ENCODE measurements around the gene MAPKAPK2.

Gene MAPKAPK2

DNA sequence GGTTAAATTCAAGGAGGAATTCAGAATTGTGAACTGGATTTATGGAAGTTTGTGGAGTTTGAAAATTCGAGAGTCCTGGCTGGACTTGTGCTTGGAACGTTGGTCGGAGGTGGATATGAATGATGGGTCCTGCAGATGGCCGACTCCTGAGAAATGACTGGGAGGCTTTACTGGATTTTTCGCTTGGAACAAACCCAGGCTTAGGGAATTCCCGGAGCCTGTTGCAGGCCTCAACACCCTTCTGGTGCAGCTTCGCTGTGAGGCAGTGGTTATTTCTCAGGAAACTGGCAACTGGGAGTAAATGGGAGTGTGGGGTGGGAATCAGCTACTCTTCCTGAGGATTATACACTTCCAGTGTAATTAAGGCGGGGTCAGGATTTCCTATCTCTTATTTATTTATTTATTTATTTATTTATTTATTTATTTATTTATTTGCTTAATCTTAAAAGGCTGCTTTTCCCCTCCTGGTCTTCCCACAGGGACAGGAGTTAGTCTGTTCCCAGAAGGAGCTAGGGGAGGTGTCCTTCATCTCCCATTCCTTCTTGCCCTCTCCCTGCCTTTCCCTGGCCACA is 21.1 kb downstream of the MAPKAPK2 start:
- DNase-seq: no peak

DNA sequence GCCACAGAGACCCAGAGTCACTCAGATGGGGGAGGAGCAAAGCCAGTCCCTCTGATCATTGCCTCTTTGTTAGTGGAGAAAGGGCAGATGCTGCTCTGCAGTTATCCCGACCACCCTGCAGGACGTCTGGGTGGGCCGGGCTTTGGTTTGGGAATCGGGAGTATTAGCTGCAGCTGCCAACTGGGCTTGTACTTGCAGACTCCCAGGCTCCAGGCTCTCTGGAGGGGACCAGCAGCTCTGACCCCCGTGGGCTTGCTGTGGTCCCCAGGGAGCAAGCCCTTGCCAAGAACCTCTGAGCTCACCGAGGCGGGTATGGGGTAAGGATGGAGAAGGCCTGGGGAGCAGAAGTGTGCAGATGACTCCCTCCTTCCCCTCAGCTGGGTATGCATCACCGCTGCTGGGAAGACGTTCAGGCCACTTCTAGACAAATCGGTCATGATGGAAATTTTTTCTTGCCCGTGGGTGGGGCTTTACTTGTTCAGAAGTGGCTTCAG is 21.6 kb downstream of the MAPKAPK2 start:
- DNase-seq: peak; percentile 85

DNA sequence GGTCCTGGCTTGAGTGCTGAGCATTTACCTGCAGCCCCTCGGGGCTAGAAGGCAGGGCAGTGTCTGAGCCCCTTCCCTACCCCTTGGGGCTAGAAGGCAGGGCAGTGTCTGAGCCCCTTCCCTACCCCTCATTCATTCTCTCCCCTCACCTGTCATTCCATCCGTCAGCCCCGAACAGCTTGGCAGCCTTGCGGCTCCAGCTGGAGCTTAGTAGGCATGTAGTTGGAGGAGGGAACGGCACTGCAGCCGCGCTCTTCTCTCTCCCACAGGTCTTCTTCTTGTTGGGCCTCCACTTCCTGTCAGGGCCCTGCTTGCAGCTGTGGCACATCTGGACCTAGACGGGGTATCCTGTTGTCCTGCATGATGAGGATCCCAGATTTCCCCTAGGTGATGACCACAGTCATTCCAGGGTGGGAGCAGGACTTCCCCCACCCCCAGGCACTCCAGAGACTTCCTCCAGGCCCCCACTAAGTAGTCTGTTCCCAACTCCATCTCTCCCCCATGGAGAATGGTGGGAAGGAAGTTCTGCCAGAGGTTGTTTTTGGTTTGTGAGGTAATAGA is 22.2 kb downstream of the MAPKAPK2 start:
- DNase-seq: peak; percentile 17

DNA sequence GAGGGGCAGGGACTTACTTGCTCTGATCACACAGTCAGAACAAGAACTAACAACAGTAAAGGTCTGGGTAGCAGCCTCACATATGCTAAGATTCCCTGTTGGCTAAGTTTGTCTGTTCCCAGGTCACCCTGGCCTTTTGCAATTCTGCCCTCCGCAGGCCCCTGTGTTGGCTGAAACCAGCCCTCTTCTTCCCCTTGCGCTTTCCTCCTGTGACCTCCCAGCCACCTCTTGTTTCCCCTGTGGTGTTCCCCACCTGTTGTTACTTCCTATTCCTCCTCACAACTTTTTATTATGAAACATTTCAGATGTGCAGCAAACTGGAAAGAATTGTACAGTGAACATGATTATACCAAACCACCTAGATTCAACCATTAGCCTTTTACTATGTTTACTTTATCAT is 23.4 kb downstream of the MAPKAPK2 start:
- DNase-seq: peak; percentile 35

DNA sequence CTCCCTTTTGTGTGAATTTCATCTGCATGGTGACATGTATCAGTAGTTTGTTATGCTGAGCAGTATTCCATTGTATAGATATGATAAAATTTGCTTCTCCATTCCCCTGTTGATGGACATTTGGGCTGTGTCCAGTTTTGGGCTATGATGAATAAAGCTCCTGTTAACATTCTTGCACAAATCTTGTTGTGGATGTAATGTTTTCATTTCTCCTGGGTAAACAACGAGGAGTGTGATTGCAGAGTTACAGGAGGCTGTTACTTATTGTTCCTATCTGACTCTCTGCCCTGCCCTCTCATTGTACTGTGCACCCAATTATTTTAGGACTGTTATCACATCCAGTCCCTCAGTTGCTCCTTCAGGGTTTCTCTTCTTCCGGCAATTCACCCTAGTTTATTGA is 24.2 kb downstream of the MAPKAPK2 start:
- no peak for DNase-seq

DNA sequence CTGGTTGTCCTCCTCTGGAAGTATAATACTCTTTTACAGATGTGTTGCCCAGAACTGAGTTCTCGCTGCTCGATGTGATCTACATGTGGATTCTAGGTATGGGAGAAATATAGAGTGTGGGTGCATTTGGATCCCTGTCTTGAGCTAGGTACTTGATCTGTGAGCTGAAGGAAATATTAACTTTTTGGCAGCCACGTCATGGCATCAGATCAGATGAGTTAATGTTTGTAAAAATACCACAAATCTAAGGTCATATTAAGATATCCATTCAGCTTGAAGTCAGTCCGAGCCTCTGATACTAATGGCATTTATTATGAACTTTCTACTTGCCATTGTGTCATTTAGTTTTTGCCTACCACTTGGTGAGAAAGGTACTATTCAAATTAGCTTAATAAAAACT is 24.6 kb downstream of the MAPKAPK2 start:
- no peak for DNase-seq

DNA sequence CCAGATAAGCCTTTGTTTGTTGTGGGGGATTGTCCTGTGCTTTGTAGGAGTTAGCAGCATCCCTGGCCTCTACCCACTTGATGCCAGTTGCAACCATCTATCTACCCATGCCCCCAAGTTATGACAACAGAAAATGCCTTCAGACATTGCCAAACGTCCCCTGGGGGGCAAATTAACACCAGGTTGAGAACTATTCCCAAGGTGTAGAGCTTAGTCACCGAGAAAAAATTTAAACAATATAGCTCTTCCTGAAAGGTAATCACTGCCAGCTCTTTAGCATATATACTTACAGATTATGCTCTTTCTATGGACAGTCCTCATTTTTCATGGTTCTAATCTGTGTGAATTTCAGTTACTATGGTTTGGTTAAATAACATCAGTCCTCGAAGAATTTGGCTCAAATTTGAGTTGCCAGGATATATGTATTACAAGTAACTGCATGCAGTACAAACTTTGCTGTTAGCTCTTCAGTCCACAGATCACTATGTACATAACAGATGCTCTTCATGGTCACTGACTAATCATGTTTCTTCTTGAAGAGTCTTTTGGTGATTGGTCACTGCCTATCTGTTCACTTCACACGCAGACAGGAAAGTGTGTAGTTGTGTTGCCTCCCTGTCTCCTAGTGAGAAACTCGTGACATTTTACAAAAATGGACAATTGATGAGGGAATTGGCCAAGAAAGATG is 25.2 kb downstream of the MAPKAPK2 start:
- no peak for DNase-seq

DNA sequence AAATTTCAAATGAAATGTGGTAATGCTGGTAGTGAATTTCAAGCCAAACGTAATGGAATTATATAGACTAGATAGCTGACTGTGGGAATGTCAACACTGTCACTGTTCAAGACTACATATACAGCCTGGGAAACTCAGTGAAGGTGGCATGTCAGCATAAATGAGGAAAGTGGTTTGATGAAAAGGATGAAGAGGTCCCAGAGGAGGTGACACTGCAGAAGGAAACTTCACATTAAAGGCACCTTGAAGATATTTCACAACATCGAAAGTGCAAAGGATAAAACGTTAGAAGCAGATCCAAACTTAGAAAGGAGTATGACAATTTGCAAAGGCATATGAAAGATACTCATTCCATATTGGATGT is 25.7 kb downstream of the MAPKAPK2 start:
- DNase-seq: no peak

DNA sequence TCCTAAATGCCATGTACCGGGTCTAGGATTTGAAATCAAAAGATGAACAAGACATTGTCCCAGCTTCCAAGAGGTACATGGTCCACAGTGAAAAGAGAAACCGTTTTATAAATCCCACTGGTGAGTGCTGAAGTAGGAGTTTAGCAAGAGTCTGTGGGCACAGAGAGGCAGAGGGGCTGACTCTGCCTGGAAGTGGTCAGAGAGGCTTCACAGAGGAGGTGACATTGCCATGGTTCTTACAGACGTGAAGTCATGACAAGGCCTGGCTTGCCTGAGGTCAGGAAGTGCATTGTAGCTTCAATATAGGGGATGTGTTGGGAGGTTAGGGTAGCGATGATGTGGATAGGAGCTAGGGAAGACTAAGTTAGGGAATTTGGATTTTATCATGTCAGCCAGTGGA is 28.4 kb downstream of the MAPKAPK2 start:
- DNase-seq: no peak

DNA sequence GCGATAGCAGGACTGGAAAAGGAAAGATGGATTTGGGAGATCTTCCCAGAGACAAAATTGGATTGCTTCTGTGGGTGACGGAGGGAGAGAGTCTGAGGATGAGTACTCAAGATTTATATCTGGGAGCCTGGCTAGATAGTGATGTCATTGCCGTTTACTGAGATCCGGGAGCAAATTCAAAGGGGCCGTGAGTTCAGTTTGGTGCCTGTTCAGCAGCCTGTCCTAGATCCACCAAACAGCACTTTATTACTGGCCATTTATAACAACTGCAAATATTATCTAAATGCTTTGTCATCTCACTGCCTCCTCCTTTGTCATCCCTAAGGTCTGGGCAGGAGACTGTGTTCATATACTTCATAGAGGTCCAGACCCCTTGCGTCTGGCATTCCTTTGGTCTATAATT is 29.2 kb downstream of the MAPKAPK2 start:
- DNase-seq: no peak

DNA sequence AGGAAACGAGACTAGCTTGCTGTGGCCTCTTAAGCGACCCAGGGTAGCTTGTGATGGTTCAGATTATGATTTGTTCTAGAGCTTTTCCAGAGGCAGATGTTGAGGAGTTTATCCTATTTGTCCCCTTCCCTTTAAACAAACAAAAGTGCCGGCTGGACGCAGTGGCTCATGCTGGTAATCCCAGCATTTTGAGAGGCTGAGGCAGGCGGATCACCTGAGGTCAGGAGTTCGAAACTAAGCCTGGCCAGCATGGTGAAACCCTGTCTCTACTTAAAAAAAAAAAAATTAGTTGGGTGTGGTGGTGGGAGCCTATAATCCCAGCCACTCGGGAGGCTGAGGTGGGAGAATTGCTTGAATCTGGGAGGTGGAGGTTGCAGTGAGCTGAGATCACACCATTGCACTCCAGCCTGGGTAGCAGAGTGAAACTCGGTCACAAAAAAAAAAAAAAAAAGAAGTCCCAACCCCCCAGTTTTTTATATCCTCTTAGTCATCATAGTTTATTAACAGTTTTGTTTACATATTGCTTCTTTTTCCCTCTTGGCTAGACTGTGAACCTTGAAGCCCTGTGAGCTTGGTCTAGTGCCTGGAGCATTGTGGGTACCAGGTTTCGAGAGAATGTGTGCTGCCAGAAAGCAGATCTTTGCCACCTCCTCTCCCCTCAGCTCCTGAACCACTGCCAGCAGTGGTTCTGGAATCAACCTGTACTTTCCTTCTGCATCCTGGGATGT is 29.8 kb downstream of the MAPKAPK2 start:
- DNase-seq: no peak

DNA sequence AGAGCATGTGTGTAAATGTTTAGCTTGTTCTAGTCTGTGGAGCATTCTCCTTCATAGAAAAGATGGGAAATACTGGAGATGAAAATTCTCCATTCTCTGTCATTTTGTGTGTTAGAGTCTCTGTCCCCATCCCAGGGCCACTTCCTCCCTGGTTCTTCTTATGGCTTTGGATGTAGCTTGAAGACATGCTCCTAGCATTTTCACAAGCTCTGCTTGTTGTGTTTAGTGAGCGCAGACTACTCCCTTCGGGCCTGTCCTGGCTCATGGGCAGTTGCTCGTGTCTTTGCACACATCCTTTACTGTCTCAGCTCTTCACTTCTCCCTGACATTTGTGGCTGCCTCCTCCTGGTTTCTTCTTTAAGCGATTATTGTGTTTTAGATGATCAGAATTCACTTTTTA is 30.4 kb downstream of the MAPKAPK2 start:
- no peak for DNase-seq

DNA sequence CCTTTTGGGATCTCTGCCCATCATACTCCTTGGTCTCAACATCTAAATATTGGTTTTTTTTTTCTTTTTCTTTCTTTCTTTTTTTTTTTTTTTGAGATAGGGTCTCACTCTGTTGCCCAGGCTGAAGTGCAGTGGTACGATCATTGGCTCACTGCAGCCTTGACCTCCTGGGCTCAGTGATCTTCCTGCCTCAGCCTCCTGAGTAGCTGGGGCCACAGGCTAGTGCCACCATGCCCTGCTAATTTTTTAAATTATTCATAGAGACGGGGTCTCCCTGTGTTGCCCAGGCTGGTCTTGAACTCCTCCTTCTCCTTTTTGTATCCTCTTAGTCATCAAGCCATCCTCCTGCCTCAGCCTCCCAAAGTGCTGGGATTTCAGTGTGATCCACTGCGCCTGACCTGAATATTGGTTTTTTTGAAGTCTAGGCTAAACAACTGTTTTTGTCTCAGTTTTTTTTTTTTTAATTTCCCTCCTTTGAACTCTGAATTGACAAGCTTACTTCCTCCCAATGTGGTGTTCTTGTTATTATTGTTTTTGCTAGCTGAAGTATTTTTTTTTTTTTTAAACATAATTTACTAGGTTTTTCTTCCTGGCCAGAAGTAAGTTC is 30.9 kb downstream of the MAPKAPK2 start:
- DNase-seq: no peak

DNA sequence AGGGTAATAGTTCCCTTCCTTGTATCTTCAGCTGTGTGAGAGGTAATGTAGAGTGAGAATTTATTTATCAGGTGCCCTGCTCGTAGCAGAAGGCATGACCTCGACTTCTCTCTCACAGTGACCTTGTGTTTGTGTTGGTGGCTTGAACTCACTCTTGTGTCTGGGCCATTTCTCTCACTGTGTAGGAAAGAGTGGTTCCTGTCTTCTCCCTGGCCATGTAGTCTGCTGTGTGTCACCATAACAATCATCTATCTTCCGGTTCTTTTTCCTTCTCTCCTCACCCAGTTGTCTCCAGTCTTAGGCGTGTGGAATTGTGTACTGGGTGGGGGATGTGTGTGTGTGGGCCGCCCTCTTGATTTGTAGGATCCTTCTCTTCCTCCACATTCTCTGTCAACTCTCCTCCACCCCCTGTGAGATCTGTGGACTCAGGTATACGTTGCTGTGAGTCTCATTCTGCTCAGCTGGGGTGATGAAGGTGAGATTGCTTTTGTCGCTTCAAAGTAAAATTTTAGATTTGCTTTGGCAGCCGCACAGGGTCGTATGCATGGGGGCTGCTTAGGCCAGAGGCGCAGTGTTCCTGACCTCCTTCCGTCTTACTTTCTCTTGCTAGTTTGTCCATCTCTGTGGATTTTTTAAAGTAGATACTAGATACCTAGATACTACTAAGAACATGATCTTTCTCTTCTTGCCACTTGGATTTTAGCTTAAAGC is 31.6 kb downstream of the MAPKAPK2 start:
- no peak for DNase-seq

DNA sequence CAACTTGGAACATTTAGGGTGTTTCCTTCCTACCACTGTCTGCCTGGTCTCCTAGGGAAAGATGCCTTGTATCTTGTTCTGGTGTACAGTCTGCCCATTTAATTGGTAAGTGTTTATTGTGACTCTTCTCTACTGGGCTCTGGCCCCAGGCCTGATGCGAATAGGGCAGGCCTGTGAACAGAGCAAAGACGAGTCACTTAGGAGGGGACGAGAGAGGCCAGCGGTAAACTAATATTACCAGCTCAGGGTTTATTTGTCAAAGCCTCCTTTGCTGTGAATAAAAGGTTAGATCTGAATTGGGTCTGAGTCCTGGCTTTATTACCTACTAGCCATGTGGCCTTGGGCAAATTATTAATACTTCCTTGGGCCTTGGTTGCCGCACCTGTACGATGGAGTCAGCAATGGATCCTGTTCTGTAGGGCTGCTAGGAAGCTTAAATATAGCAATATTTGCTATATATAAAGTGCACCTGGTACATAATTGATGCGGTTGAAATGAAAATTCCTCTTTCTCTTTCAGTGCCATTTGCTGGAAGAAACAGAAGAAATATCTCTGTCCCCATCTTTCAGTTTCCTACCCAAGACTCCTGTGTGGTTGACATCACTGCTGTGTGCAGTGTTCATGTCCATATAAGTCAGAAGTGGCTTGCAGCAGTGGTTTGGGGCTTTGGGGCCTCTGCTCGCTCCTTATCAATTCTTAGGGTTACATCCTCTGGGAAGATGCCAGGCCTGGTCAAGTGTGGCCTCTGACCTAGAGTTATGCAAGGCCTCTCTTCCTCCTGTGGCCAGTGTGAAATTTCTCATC is 32.4 kb downstream of the MAPKAPK2 start:
- peak; percentile 41 for DNase-seq

DNA sequence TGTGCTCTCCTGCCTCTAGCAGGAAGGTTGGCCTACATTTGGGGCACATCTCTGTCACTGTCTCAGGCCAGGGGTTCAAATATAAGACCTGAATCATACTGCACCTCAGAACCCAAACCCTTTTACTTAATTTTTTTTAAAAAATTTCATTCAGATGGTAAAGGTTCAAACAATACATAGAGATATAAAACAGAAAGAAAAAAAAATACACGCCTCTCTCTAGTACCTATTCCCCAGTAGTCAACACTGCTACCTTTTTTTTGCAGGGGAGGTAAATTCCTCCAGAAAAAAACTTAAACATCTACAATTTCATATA is 32.9 kb downstream of the MAPKAPK2 start:
- no peak for DNase-seq

DNA sequence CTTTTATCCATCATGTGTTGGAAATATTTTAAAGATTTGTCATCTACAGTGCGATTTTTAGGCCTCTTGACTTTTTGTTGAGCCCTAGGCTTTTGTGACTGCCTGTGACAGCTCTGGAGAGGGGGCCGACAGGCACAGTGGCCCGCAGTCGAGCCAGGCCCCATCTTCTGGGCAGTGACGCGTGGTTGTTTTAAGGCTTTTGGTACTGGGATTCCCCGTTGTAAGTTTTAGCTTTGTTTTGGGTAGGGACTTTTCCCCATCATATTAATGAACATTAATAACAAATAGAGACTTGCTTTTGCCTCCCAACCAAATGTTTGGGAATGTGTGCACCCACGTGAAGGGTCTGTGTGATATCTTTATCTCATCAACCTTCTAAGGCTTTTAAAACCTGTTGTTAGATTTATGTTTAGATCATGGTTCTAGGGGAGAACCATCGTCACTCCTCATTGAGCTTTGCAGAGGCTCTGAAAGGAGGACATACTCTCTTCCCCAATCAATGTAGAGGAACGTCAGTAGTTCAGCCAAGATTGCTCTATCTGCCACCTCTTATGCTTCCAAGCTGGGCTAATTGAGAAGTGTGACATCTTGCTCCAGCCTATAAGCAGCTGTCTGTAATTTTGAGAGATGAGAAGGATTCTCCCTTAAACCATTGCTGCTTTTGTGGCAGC is 34.6 kb downstream of the MAPKAPK2 start:
- no peak for DNase-seq

DNA sequence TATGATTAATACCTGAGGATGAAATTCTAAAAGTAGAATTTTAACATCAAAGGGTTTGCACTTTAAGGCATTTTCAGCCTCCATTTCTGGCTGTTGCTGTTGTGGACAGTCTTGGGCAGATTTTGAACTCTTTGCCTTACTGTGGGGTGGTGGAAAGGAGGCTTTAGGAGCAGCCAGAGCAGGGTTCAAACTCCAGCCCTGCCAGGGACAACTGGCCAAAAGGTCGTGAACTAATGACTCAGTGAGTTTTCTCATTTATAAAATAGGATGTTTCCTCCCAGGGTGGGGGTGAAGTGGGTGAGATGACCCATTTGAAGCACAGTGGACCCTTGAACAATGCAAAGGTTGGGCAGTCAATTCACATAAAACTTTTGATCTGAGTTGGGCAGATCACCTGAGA is 36.7 kb downstream of the MAPKAPK2 start:
- DNase-seq: no peak

DNA sequence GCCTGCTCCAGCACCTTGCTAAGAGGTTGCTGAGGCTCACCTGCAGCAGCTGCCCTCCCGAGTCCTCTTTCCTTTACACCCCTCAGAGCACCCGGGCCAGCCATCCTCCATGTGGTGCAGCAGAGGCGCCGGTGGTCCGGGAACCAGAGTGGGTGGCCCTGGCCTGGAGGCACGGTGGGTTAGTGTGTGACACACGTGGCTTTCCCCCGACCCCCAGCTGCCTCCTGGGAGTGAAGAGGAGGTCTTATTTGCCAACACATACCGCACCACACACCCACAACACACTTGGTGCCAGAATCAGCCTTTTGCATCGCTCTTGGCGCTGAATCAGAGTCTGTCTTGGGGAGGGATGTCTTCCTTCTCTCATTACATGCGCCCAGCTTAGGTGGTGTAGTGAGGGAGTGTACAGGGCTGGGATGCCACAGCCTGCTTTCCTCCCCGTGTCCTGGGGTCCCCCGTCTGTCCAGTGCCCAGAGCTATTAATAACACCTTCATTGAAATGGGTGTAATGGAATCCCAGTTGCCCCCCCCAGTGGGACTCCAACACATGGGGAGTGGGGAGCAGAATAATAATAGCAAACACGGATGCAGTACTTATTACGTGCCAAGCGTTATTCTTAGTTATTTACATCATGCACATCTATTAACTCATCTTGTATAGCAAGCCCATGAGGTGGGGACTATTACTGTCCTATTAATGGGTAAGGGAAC is 38.2 kb downstream of the MAPKAPK2 start:
- no peak for DNase-seq

DNA sequence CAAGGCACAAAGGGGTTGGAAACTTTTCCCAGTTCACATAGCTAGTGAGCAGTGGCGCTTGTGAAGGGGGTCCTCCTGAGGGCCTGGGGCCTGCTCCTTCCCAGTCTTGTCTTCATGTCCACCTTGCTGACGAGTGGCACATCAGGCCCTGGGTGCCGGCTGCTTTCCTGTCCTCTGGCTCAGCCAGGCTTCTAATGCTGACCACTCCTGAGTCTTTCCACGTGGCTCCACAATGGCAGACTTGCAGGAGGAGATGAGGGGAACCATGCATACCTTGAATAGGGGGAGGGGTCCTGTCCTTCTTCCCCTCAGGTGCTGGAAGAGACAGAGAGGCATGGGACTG is 38.7 kb downstream of the MAPKAPK2 start:
- no peak for DNase-seq

All from stimulated activated CD4-positive, alpha-beta T cell treated with anti-CD3 and anti-CD28 coated beads, Interleukin-15, amount 100 ng/mL, for 24 hours (primary cell).